Astrocyte of the spinal cord (primary cell): ENCODE data around the gene LCLAT1.
"Not testable (repeated sequence)": the region's sequence is repeated elsewhere in the genome, so short reads cannot be mapped to it uniquely, and the experiment has no call there.

Experiments
- DNase-seq: peaks from one replicate; pipeline ENCODE4 v3.0.0; 2011; ENCODE audit warnings: low read depth, low spot score
- H3K4me3 ChIP-seq: 2 replicates; pipeline ENCODE4 v1.5.1; 2011; ENCODE audit warnings: low read depth, mild to moderate bottlenecking, low read length, moderate library complexity
- CTCF ChIP-seq: IDR thresholded peaks from 2 replicates; pipeline ENCODE4 v1.5.1; 2012; ENCODE audit warnings: low read depth, mild to moderate bottlenecking, low read length, inconsistent platforms
- in situ Hi-C: cut with HindIII; loops from 2 replicates; pipeline ENCODE4 v1.10.0; 2017; ENCODE audit warnings: low sequenced_read_pairs

The LCLAT1 gene

GRCh38 chr2:30612371-30612770 lies 165.3 kb downstream of the LCLAT1 start:
- DNase-seq = no peak
- in situ Hi-C loops = no loop called here
- no peak overlapping the region for H3K4me3 ChIP-seq
- TF ChIP-seq CTCF = no peak

- no peak overlapping the region for H3K4me3 ChIP-seq
- no peak for TF ChIP-seq CTCF
- DNase-seq = no peak
- in situ Hi-C loops = no loop called here
Measured at GRCh38 chr2:30613001-30613400, 166.0 kb downstream of the LCLAT1 start.

- in situ Hi-C loops, DNase-seq, H3K4me3 ChIP-seq: not testable (repeated sequence)
Measured at GRCh38 chr2:30614227-30614626, 167.2 kb downstream of the LCLAT1 start.

GRCh38 chr2:30615926-30616325 lies 168.9 kb downstream of the LCLAT1 start:
- in situ Hi-C loops = no loop called here
- no peak for DNase-seq
- H3K4me3 ChIP-seq = no peak overlapping the region
- TF ChIP-seq CTCF = no peak

GRCh38 chr2:30620102-30620501 lies 173.1 kb downstream of the LCLAT1 start:
- in situ Hi-C loops = no loop called here
- H3K4me3 ChIP-seq = no peak overlapping the region
- TF ChIP-seq CTCF = no peak
- no peak for DNase-seq

GRCh38 chr2:30621836-30622235 lies 174.8 kb downstream of the LCLAT1 start:
- no peak for DNase-seq
- TF ChIP-seq CTCF = no peak
- H3K4me3 ChIP-seq = no peak overlapping the region
- in situ Hi-C loops = no loop called here

- in situ Hi-C loops = no loop called here
- H3K4me3 ChIP-seq = no peak overlapping the region
- DNase-seq = no peak
- TF ChIP-seq CTCF = no peak
Measured at GRCh38 chr2:30622452-30622851, 175.4 kb downstream of the LCLAT1 start.
